Keratinocyte (primary cell): ENCODE results near the gene CC2D1A.

Source experiments
- EZH2 ChIP-seq: IDR thresholded peaks from one replicate; pipeline ENCODE4 v1.6.1; 2012; ENCODE audit warnings: inconsistent platforms, mild to moderate bottlenecking, low read length, moderate library complexity
- TF ChIP-seq, protein P1 (sequence below), 3 experiments: IDR thresholded peaks in 1 of 3; conservative IDR thresholded peaks in 1 of 3; optimal IDR thresholded peaks in 1 of 3; 2 replicates in 2 of 3; 3 replicates in 1 of 3; pipeline versions ENCODE3 to v1.5.1; 2011; ENCODE audit warnings: low read length in 3 of 3, mild to moderate bottlenecking in 3 of 3, moderate library complexity in 2 of 3, control low read depth in 1 of 3, inconsistent platforms in 1 of 3; ENCODE audit not compliant: insufficient read depth in 2 of 3; ENCODE audit errors: extremely low read depth in 1 of 3

DNA sequence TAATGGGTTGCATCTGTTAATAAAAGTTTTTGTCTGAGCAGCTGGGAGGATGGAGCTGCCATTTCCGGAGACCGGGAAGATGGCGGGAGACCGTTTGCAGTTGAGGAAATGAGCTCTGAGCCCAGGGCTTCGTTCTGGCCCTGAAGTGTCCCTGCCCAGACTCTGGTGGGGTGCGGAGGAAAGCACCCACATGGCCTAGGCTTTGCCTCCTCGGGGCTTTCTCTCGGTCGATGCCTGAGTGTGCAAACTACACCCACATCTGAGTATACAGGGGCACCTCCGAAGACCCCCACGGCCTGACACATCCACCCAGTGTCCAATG lies 44.6 kb upstream of the CC2D1A start:
- TF ChIP-seq, protein P1, sequence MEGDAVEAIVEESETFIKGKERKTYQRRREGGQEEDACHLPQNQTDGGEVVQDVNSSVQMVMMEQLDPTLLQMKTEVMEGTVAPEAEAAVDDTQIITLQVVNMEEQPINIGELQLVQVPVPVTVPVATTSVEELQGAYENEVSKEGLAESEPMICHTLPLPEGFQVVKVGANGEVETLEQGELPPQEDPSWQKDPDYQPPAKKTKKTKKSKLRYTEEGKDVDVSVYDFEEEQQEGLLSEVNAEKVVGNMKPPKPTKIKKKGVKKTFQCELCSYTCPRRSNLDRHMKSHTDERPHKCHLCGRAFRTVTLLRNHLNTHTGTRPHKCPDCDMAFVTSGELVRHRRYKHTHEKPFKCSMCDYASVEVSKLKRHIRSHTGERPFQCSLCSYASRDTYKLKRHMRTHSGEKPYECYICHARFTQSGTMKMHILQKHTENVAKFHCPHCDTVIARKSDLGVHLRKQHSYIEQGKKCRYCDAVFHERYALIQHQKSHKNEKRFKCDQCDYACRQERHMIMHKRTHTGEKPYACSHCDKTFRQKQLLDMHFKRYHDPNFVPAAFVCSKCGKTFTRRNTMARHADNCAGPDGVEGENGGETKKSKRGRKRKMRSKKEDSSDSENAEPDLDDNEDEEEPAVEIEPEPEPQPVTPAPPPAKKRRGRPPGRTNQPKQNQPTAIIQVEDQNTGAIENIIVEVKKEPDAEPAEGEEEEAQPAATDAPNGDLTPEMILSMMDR (optimal IDR thresholded peaks at IDR 0.05 in 1 of 3, IDR thresholded peaks at IDR 0.05 in 1 of 3, conservative IDR thresholded peaks at IDR 0.05 in 1 of 3; ENCODE audit: extremely low read depth in 1 of 3, insufficient read depth in 2 of 3, low read length in 3 of 3): no peak
- TF ChIP-seq EZH2: no peak
